Spleen (tissue), 11 donors: ENCODE measurements around the gene SLCO2B1. TPM values are rescaled to one million over a fixed set of nuclear protein-coding genes. Genes with fewer than 3 reads are reported as not detected.

Experiments used
- DNase-seq: peaks from one replicate; pipeline ENCODE4 v3.0.0-alpha.2; 2020
- H3K27ac ChIP-seq, 8 donors: fragments of 200-600 bp; sonication (generic) in 7 of 8; 1 replicate in 4 of 8; 2 replicates in 4 of 8; pipeline versions ENCODE4 v1.5.0 to v1.8.0; 2016 to 2021; ENCODE audit warnings: inconsistent platforms in 4 of 8, mild to moderate bottlenecking in 4 of 8, moderate library complexity in 1 of 8
- H3K27me3 ChIP-seq, 7 donors: fragments of 200-600 bp; sonication (generic) in 6 of 7; replicated peaks in 1 of 7; 1 replicate in 4 of 7; 2 replicates in 3 of 7; pipeline versions ENCODE4 v1.5.0 to v1.8.0; 2016 to 2021; ENCODE audit warnings: inconsistent platforms in 3 of 7, mild to moderate bottlenecking in 1 of 7
- H3K36me3 ChIP-seq, 6 donors: fragments of 200-600 bp; sonication (generic) in 5 of 6; 1 replicate in 4 of 6; 2 replicates in 2 of 6; pipeline versions ENCODE4 v1.5.0 to v1.8.0; 2016 to 2021; ENCODE audit warnings: inconsistent platforms in 2 of 6
- H3K4me1 ChIP-seq, 6 donors: fragments of 200-600 bp; sonication (generic) in 5 of 6; 1 replicate in 3 of 6; 2 replicates in 3 of 6; pipeline versions ENCODE4 v1.5.0 to v1.8.0; 2016 to 2021; ENCODE audit warnings: inconsistent platforms in 3 of 6
- H3K4me3 ChIP-seq, 8 donors: fragments of 200-600 bp; sonication (generic) in 7 of 8; 1 replicate in 4 of 8; 2 replicates in 4 of 8; pipeline versions ENCODE4 v1.5.0 to v1.8.0; 2016 to 2021; ENCODE audit warnings: inconsistent platforms in 4 of 8, mild to moderate bottlenecking in 4 of 8, moderate library complexity in 2 of 8
- H3K9me3 ChIP-seq, 8 donors: fragments of 200-600 bp; sonication (generic) in 7 of 8; 1 replicate in 4 of 8; 2 replicates in 4 of 8; pipeline versions ENCODE4 v1.5.0 to v1.8.0; 2016 to 2021; ENCODE audit warnings: inconsistent platforms in 4 of 8
- POLR2A ChIP-seq, 3 donors: fragments of 450-650 bp; IDR thresholded peaks; one replicate each; pipeline ENCODE4 v1.5.1; 2017; ENCODE audit warnings: antibody characterized with exemption in 3 of 3, mild to moderate bottlenecking in 1 of 3
- POLR2AphosphoS5 ChIP-seq, 3 donors: sonication (generic); formaldehyde crosslinking; IDR thresholded peaks; one replicate each; pipeline ENCODE4 v1.5.1; 2017; ENCODE audit warnings: antibody characterized with exemption in 3 of 3
- WGBS, 5 donors: extraction: QIAGEN DNeasy Blood & Tissue Kit in 3 of 5; methylation state at CpG; one replicate each; pipeline versions ENCODE4 v1.1.5 to v1.1.7; 2013 to 2018; 5-methylcytosine and 5-hydroxymethylcytosine counted together
- intact Hi-C: fragments of 100-400 bp; cut with DNase I; formaldehyde crosslinking; loops from one replicate; pipeline ENCODE4 v1.15.0; 2023; ENCODE audit warnings: low total_unique reads
- polyA plus RNA-seq, 3 donors: library from polyadenylated mRNA; stranded (reverse); fragments of 200-250 nt; gene quantifications; one replicate each; pipeline ENCODE4 v1.2.1, GENCODE V29; 2013
- total RNA-seq, 7 donors: library from RNA; depleted of rRNA in 3 of 7; stranded (reverse); fragments of >200 nt in 3 of 7; fragmentation: NEBNext Ultra II Directional in 4 of 7; extraction: Animal tissue kit (Norgen Biotek cat#: 25700) in 4 of 7; gene quantifications; one replicate each; pipeline versions ENCODE4 v1.1.0 to v1.2.1, GENCODE V29; 2016 to 2021
- TF ChIP-seq, protein P1 (sequence below), 11 experiments: fragments of 200-600 bp in 7 of 11; fragments of 450-650 bp in 4 of 11; sonication (generic) in 4 of 11; IDR thresholded peaks in 8 of 11; conservative IDR thresholded peaks in 3 of 11; 1 replicate in 7 of 11; 2 replicates in 4 of 11; pipeline versions ENCODE4 v1.4.0 to v1.8.0; 2016 to 2021; ENCODE audit warnings: antibody characterized with exemption in 11 of 11, inconsistent platforms in 4 of 11, mild to moderate bottlenecking in 1 of 11
- donor health status: healthy with polysubstance abuse.
- donor health status: DM: no; HTN: no; CAD: no; lungs with moderate emphysema.
- donor health status: DM: no; HTN: no; CAD: no.
- donor health status: Bipolar disorder and iron deficiency.
- donor health status: healthy.
- donor health status: DM: no; HTN: no; CAD: no.
- donor health status: DM: yes; HTN: yes; CAD: no.

SLCO2B1 gene
- total and polyA plus RNA-seq, 10 donors = 10.2 to 307 (median 132) TPM

DNA sequence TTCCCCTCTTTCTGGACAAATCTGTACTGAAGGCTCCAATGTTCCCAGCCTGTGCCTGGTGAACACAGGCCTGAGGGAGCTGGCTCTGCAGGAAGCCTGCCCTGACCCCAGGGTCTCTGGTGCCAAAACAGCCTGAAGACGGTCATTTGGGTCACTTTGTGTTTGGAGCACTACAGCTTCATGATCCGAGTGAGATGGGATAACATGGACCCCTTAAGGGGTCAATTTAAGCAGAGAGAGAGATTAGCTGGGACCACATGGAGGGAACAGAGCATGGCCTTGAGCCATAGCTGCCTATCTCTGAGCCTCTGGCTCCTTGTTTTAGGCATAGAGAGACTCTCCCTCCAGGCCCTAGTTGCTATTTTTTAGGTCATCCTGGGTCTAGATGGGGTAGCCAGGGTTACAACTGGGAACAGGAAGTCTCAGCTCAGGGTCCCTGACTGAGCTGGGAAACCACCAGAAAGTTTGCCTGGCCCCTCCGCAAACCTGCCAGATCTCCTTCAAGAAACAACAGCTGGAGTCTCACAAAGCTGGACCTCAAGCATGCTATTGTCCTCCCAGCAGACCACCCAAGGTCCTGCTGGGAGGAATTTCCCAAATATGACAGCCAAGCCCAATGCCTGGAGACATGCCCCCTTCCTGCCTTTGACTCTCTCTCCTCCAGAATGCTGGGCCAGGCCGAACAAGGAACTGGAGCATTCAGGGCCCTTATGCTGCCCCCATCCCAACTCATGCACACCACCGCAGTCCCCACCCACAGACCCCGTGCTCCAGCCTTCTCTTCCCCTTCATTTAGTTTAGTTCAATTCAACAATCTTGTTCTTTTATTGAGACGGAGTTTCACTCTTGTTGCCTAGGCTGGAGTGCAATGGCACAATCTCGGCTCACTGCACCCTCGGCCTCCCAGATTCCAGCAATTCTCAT is 4.0 kb downstream of the SLCO2B1 start:
- WGBS, 5 donors = 76 to 81% (median 77%) methylated on average over 9 of the region's 9 CpGs
- no peak for DNase-seq
- intact Hi-C loops = no loop called here
- H3K27ac ChIP-seq = peak overlapping the region in 6 of 8 donors; percentile 9 to 62 (median 51)
- H3K27me3 ChIP-seq = no peaks in the 10 kb centered on the region
- H3K36me3 ChIP-seq = no peaks in the 10 kb centered on the region
- H3K4me3 ChIP-seq = peak overlapping the region in 3 of 8 donors; percentile 35 to 64 (median 43)
- TF ChIP-seq POLR2AphosphoS5 (IDR thresholded peaks at IDR 0.05) (peak in 1 of 3 donors; percentile 8), POLR2A (IDR thresholded peaks at IDR 0.05) (no peak)
- no peaks in the 10 kb centered on the region for H3K9me3 ChIP-seq
- peaks cover 0 to 32% (median under 1%) of the 10 kb centered on the region in 6 donors for H3K4me1 ChIP-seq

DNA sequence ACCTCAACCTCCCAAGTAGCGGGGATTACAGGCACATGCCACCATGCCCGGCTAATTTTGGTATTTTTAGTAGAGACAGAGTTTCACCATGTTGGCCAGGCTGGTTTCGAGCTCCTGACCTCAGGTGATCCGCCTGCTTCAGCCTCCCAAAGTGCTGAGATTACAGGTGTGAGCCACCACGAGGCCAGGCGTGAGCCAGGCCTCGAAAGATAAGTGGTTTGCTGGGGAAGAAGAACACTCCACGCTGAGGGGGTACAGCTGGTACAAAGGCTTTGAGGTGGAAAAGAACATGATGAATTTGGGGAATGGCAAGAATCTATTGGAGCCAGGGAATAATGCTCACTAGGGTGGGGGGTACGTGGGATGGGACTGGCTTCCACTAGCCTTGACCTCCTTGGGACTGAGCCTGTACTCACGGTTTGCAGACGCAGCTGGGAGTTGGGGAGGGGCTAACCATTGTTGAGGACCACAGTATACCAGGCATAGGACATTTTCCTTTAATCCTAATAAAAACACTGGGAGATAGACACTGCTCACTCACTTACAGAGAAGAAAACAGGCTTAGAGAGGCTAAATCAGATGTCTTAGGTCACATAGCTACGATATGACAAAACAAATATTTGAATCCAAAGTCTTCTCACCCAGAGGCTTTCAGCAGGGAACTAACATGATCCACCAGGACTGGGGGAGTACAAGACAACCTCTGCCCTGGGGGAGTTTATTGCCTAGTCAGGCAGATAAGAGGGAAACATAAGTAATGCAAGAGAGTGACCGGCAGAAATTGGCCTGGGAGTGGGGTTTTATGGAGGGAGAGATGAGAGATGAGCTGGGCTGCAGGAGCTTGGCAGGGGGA is 4.9 kb downstream of the SLCO2B1 start:
- Histone ChIP-seq H3K27me3 (no peaks in the 10 kb centered on the region), H3K36me3 (no peaks in the 10 kb centered on the region), H3K4me1 (peaks cover 0 to 30% (median 4%) of the 10 kb centered on the region in 6 donors), H3K9me3 (no peaks in the 10 kb centered on the region), H3K4me3 (peak overlapping the region in 1 of 8 donors; percentile 64), H3K27ac (peak overlapping the region in 6 of 8 donors; percentile 27 to 62 (median 51))
- intact Hi-C loops = no loop called here
- 73 to 83% (median 79%) methylated on average over 13 of the region's 13 CpGs for WGBS, 5 donors
- peak in 1 of 3 donors; percentile 16 for TF ChIP-seq POLR2AphosphoS5 (IDR thresholded peaks at IDR 0.05)
- TF ChIP-seq, protein P1, sequence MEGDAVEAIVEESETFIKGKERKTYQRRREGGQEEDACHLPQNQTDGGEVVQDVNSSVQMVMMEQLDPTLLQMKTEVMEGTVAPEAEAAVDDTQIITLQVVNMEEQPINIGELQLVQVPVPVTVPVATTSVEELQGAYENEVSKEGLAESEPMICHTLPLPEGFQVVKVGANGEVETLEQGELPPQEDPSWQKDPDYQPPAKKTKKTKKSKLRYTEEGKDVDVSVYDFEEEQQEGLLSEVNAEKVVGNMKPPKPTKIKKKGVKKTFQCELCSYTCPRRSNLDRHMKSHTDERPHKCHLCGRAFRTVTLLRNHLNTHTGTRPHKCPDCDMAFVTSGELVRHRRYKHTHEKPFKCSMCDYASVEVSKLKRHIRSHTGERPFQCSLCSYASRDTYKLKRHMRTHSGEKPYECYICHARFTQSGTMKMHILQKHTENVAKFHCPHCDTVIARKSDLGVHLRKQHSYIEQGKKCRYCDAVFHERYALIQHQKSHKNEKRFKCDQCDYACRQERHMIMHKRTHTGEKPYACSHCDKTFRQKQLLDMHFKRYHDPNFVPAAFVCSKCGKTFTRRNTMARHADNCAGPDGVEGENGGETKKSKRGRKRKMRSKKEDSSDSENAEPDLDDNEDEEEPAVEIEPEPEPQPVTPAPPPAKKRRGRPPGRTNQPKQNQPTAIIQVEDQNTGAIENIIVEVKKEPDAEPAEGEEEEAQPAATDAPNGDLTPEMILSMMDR (IDR thresholded peaks at IDR 0.05 in 8 of 11, conservative IDR thresholded peaks at IDR 0.05 in 3 of 11) = no peak
- DNase-seq = no peak

DNA sequence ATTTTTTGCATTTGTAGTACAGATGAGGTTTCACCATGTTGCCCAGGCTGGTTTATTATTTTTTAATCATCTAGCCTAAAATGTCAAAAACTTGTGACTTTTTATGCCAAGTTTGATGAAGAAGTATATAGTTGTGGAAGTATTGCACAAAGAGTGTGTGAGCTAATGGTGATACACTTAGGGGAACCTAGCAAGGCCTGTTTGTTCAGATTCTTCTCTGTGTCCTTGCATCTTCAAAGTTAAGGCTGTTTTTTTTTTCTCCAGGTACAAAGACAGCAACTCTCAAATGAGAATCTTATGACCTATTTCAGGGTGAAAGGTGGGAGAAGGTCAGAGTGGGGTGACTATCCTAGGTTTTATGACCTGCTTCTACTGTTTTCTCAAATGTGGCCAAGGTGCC is 7.3 kb downstream of the SLCO2B1 start:
- DNase-seq = no peak
- H3K27me3 ChIP-seq = no peaks in the 10 kb centered on the region
- no peaks in the 10 kb centered on the region for H3K9me3 ChIP-seq
- TF ChIP-seq, protein P1 (IDR thresholded peaks at IDR 0.05 in 8 of 11, conservative IDR thresholded peaks at IDR 0.05 in 3 of 11) = no peak
- TF ChIP-seq POLR2A (IDR thresholded peaks at IDR 0.05) = no peak
- TF ChIP-seq POLR2AphosphoS5 (IDR thresholded peaks at IDR 0.05) = no peak
- no peak overlapping the region for H3K27ac ChIP-seq
- no peaks in the 10 kb centered on the region for H3K36me3 ChIP-seq
- no peak overlapping the region for H3K4me3 ChIP-seq
- H3K4me1 ChIP-seq = peaks cover 0 to 39% (median 7%) of the 10 kb centered on the region in 6 donors
- intact Hi-C loops = no loop called here

DNA sequence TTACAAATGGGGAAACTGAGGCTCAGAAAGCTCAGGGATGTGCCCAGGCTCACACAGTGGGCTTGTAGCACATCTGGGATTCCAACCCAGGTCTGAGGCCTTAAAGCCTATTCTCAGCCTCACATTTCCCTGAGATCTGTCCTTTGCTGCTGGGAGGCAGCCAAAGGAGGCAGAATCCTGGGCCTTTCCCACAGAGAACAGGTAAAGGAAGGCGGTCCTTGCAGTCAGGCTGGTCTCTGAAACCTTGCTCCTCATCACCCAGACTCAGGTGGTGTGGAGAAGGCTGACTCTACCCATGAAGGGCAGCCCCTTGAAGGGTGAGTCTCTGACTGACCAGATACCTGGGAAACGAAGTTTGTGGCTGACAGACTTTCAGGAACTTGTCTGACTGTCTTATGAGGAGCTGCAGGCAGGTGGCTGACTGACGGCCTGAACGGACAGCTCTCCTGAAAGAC is 7.8 kb downstream of the SLCO2B1 start:
- Histone ChIP-seq H3K4me3 (no peak overlapping the region), H3K27me3 (no peaks in the 10 kb centered on the region), H3K27ac (no peak overlapping the region), H3K9me3 (no peaks in the 10 kb centered on the region), H3K36me3 (no peaks in the 10 kb centered on the region), H3K4me1 (peaks cover 0 to 39% (median 7%) of the 10 kb centered on the region in 6 donors)
- TF ChIP-seq, protein P1 (IDR thresholded peaks at IDR 0.05 in 8 of 11, conservative IDR thresholded peaks at IDR 0.05 in 3 of 11) = no peak
- TF ChIP-seq POLR2AphosphoS5 (IDR thresholded peaks at IDR 0.05) (no peak), POLR2A (IDR thresholded peaks at IDR 0.05) (no peak)
- DNase-seq = no peak
- 79 to 100% (median 86%) methylated on average over 1 to 4 of the region's 4 CpGs for WGBS, 5 donors
- intact Hi-C loops = no loop called here
